GM21825 (cell line): ENCODE measurements around the gene IQCE.

Source experiments
- ATAC-seq: cut with Tn5 transposase; IDR thresholded peaks from one replicate; pipeline ENCODE4 v1.9.1; 2021; ENCODE audit warnings: mild to moderate bottlenecking, moderate library complexity; ENCODE audit not compliant: unreplicated experiment

Gene IQCE

GRCh38 chr7:2611922-2612321 is 53.1 kb downstream of the IQCE start:
- ATAC-seq, result no peak

- ATAC-seq, result no peak
These were observed 53.8 kb downstream of the IQCE start for GRCh38 chr7:2612445-2613097.

- no peak for ATAC-seq
These were observed 54.5 kb downstream of the IQCE start for GRCh38 chr7:2613098-2613930.

GRCh38 chr7:2613931-2614600 is 55.3 kb downstream of the IQCE start:
- ATAC-seq, result no peak

- no peak for ATAC-seq
These were observed 56.0 kb downstream of the IQCE start for GRCh38 chr7:2614631-2615330.

GRCh38 chr7:2616387-2617324 is 57.9 kb downstream of the IQCE start:
- ATAC-seq, result no peak

GRCh38 chr7:2617325-2617905 is 58.6 kb downstream of the IQCE start:
- no peak for ATAC-seq

- ATAC-seq, result no peak
These were observed 60.3 kb downstream of the IQCE start for GRCh38 chr7:2619116-2619515.

- no peak for ATAC-seq
These were observed 62.5 kb downstream of the IQCE start for GRCh38 chr7:2621061-2621828.

GRCh38 chr7:2621948-2622640 is 63.3 kb downstream of the IQCE start:
- ATAC-seq, result no peak

- no peak for ATAC-seq
These were observed 64.3 kb downstream of the IQCE start for GRCh38 chr7:2622869-2623697.

- ATAC-seq, result no peak
These were observed 64.9 kb downstream of the IQCE start for GRCh38 chr7:2623698-2624014.

GRCh38 chr7:2624293-2624886 is 65.6 kb downstream of the IQCE start:
- ATAC-seq, result no peak

GRCh38 chr7:2626498-2627117 is 67.8 kb downstream of the IQCE start:
- ATAC-seq, result no peak

- ATAC-seq, result no peak
These were observed 68.7 kb downstream of the IQCE start for GRCh38 chr7:2627258-2628129.

- ATAC-seq, result no peak
These were observed 69.3 kb downstream of the IQCE start for GRCh38 chr7:2628130-2628482.
